CD4-positive, alpha-beta T cell treated with Interleukin-12 subunit alpha and Interleukin-12 subunit beta, for 1 hour (primary cell): Measurements from ENCODE around the gene C1orf50.
A peak's percentile ranks its signal among the peaks of the same experiment; 100 is the strongest.
"Not testable (repeated sequence)": the region's sequence is repeated elsewhere in the genome, so short reads cannot be mapped to it uniquely, and the experiment has no call there.

Source experiments
- DNase-seq: peaks from one replicate; pipeline ENCODE4 v3.0.0-alpha.2; 2020

C1orf50 gene

GRCh38 chr1:42766741-42767509, at the start of gene C1orf50, which contains the start of gene P3H1:
TSS of gene C1orf50 (plus strand) at chr1:42767249. CDS start at chr1:42767312, 63 bp downstream.
TSS of gene P3H1 (minus strand) at chr1:42767028. CDS start at chr1:42766971, 57 bp downstream.
- DNase-seq = peak; percentile 100

GRCh38 chr1:42720868-42721267, 46.2 kb upstream of the C1orf50 start:
- DNase-seq = no peak

GRCh38 chr1:42721926-42722325, 45.1 kb upstream of the C1orf50 start:
- no peak for DNase-seq

GRCh38 chr1:42722403-42722802, 44.6 kb upstream of the C1orf50 start:
- not testable (repeated sequence) for DNase-seq

- no peak for DNase-seq
Observed at GRCh38 chr1:42723511-42723910, 43.5 kb upstream of the C1orf50 start.

- not testable (repeated sequence) for DNase-seq
Observed at GRCh38 chr1:42725820-42726219, 41.2 kb upstream of the C1orf50 start.

- DNase-seq = no peak
Observed at GRCh38 chr1:42730002-42730401, 37.0 kb upstream of the C1orf50 start.

GRCh38 chr1:42730988-42731387, 36.1 kb upstream of the C1orf50 start:
- DNase-seq = peak; percentile 22

GRCh38 chr1:42731585-42731984, 35.5 kb upstream of the C1orf50 start:
- DNase-seq = no peak

- no peak for DNase-seq
Observed at GRCh38 chr1:42732126-42732680, 34.8 kb upstream of the C1orf50 start.

- DNase-seq = no peak
Observed at GRCh38 chr1:42733415-42734200, 33.4 kb upstream of the C1orf50 start.

GRCh38 chr1:42734201-42735035, 32.6 kb upstream of the C1orf50 start:
- no peak for DNase-seq

GRCh38 chr1:42735056-42735455, 32.0 kb upstream of the C1orf50 start:
- no peak for DNase-seq

GRCh38 chr1:42735477-42736105, 31.5 kb upstream of the C1orf50 start:
- no peak for DNase-seq

- no peak for DNase-seq
Observed at GRCh38 chr1:42736152-42736551, 30.9 kb upstream of the C1orf50 start.

GRCh38 chr1:42736571-42737200, 30.4 kb upstream of the C1orf50 start:
- no peak for DNase-seq

GRCh38 chr1:42737257-42737656, 29.8 kb upstream of the C1orf50 start:
- no peak for DNase-seq

- DNase-seq = no peak
Observed at GRCh38 chr1:42737986-42738677, 28.9 kb upstream of the C1orf50 start.

- no peak for DNase-seq
Observed at GRCh38 chr1:42738678-42739226, 28.3 kb upstream of the C1orf50 start.
